Lower lobe of right lung (tissue), 2 donors: Measurements from ENCODE around the gene TPPP. TPM values are rescaled to one million over a fixed set of nuclear protein-coding genes. Genes with fewer than 3 reads are reported as not detected.

ENCODE experiments used
- ATAC-seq, 2 donors: fragments of 200-7000 bp; cut with Tn5 transposase; one replicate each; pipeline ENCODE4 v1.9.1; 2020 to 2022; ENCODE audit warnings: mild to moderate bottlenecking in 2 of 2, moderate library complexity in 2 of 2
- DNase-seq: peaks from one replicate; pipeline ENCODE4 v3.0.0-alpha.2; 2020
- H3K27ac ChIP-seq: fragments of 200-600 bp; one replicate; pipeline ENCODE4 v1.8.0; 2022
- H3K27me3 ChIP-seq: fragments of 200-600 bp; one replicate; pipeline ENCODE4 v1.8.0; 2022; ENCODE audit warnings: low read depth
- H3K36me3 ChIP-seq: fragments of 200-600 bp; one replicate; pipeline ENCODE4 v1.8.0; 2022; ENCODE audit warnings: mild to moderate bottlenecking
- H3K4me1 ChIP-seq: fragments of 200-600 bp; one replicate; pipeline ENCODE4 v1.8.0; 2022
- H3K4me3 ChIP-seq: fragments of 200-600 bp; one replicate; pipeline ENCODE4 v1.8.0; 2022; ENCODE audit warnings: mild to moderate bottlenecking
- H3K9me3 ChIP-seq: fragments of 200-600 bp; one replicate; pipeline ENCODE4 v1.8.0; 2022
- CTCF ChIP-seq: fragments of 200-600 bp; IDR thresholded peaks from one replicate; pipeline ENCODE4 v1.8.0; 2022; ENCODE audit warnings: antibody characterized with exemption, mild to moderate bottlenecking
- intact Hi-C: fragments of 100-400 bp; cut with DNase I; formaldehyde crosslinking; loops from one replicate; pipeline ENCODE4 v1.11.0; 2022
- total RNA-seq: library from RNA; stranded (reverse); fragmentation: NEBNext Ultra II Directional; extraction: Animal tissue kit (Norgen Biotek cat#: 25700); gene quantifications from one replicate; pipeline ENCODE4 v1.2.1, GENCODE V29; 2021
- donor health status: DM: no; HTN: yes; CAD: no; lungs with severe emphysema.

TPPP gene
- total RNA-seq, 1 donor from 2014 or later, result 16.2 TPM

- no peak for TF ChIP-seq CTCF
- DNase-seq (peak; percentile 41), ATAC-seq (no peak)
- no peak overlapping the region for H3K27ac ChIP-seq
- H3K36me3 ChIP-seq, result peaks cover 46% of the 10 kb centered on the region
- H3K4me3 ChIP-seq, result no peak overlapping the region
- no peaks in the 10 kb centered on the region for H3K27me3 ChIP-seq
- intact Hi-C loops, result no loop called here
- H3K4me1 ChIP-seq, result peaks cover under 1% of the 10 kb centered on the region
- no peaks in the 10 kb centered on the region for H3K9me3 ChIP-seq
Observed at GRCh38 chr5:665956-666711, 27.0 kb downstream of the TPPP start.

- Histone ChIP-seq H3K4me1 (no peaks in the 10 kb centered on the region), H3K4me3 (no peak overlapping the region), H3K9me3 (no peaks in the 10 kb centered on the region), H3K36me3 (peaks cover 50% of the 10 kb centered on the region), H3K27me3 (no peaks in the 10 kb centered on the region), H3K27ac (no peak overlapping the region)
- intact Hi-C loops, result no loop called here
- ATAC-seq (no peak), DNase-seq (peak; percentile 42)
- no peak for TF ChIP-seq CTCF
Observed at GRCh38 chr5:665541-665955, 27.6 kb downstream of the TPPP start.

- no peak overlapping the region for H3K4me3 ChIP-seq
- intact Hi-C loops, result no loop called here
- no peak for ATAC-seq
- no peaks in the 10 kb centered on the region for H3K27me3 ChIP-seq
- no peak for TF ChIP-seq CTCF
- no peaks in the 10 kb centered on the region for H3K9me3 ChIP-seq
- H3K36me3 ChIP-seq, result peaks cover 53% of the 10 kb centered on the region
- peak; percentile 38 for DNase-seq
- H3K27ac ChIP-seq, result no peak overlapping the region
- H3K4me1 ChIP-seq, result no peaks in the 10 kb centered on the region
Observed at GRCh38 chr5:664994-665360, 28.2 kb downstream of the TPPP start.

- intact Hi-C loops, result no loop called here
- Histone ChIP-seq H3K36me3 (peaks cover 58% of the 10 kb centered on the region), H3K9me3 (no peaks in the 10 kb centered on the region), H3K27ac (no peak overlapping the region), H3K4me1 (no peaks in the 10 kb centered on the region), H3K4me3 (no peak overlapping the region), H3K27me3 (no peaks in the 10 kb centered on the region)
- no peak for TF ChIP-seq CTCF
- peak; percentile 47 for DNase-seq
- ATAC-seq, result no peak
Observed at GRCh38 chr5:664343-664993, 28.7 kb downstream of the TPPP start.

- H3K27ac ChIP-seq, result no peak overlapping the region
- no peaks in the 10 kb centered on the region for H3K27me3 ChIP-seq
- no peak overlapping the region for H3K4me3 ChIP-seq
- ATAC-seq, result peak; percentile 13 to 15
- no peaks in the 10 kb centered on the region for H3K9me3 ChIP-seq
- H3K4me1 ChIP-seq, result no peaks in the 10 kb centered on the region
- no peak for TF ChIP-seq CTCF
- intact Hi-C loops, result no loop called here
- peak; percentile 47 for DNase-seq
- peaks cover 59% of the 10 kb centered on the region for H3K36me3 ChIP-seq
Observed at GRCh38 chr5:663436-664342, 29.5 kb downstream of the TPPP start.
